ENCODE results near the gene NDST1. TPM values are rescaled to one million over a fixed set of nuclear protein-coding genes. Genes with fewer than 3 reads are reported as not detected.
A peak's percentile ranks its signal among the peaks of the same experiment; 100 is the strongest.

Gene NDST1
- polyA plus RNA-seq, 1 of the 3 experiments (the other 2 are of a cell fraction): 29.2 TPM

DNA sequence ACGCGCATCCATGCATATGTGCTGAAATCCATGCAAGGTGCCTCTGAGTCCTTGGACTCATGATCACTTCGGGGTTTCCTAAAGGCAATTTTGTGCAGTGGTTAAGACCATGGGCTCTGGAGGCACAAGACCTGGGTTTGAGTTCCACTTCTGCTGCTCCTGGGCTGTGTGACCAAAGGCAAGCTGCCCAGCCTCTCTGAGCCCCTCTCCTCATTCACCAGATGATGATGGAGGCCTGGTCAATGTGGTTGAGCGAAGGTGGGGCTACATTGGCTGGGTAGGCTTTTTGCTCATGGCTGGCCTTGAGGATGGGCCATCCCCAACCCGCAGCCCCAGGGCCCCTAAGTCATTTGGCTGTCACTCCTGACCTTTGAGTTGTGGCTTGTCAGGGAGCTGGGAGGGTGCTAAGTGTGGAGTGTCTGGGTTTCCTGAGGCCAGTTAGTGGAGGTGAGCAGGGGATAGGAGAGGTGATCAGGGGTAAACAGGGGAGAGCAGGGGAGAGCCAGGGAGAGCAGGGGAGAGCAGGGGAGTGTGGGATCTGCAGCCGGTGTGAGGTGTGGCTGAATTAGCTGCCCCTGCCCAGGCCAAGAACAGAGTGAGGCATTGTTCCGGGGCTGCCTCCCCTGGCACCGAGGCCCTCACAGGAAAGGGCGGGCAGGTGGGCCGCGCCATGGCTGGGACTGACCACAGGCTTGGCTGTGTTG lies 68.0 kb downstream of the NDST1 start:
- H3K27me3 ChIP-seq (ENCODE audit: insufficient read depth): no peaks in the 10 kb centered on the region
- H3K4me3 ChIP-seq (ENCODE audit: low read depth in 2 of 2, low read length in 1 of 2): no peak overlapping the region
- H3K4me1 ChIP-seq (ENCODE audit: control insufficient read depth in 1 of 2, insufficient read depth in 2 of 2, low read depth in 1 of 2, low read length in 1 of 2): peaks cover 8 to 63% of the 10 kb centered on the region in 2 experiments; a peak in 3 of 4 replicates
- H3F3A ChIP-seq (replicated peaks; ENCODE audit: insufficient read depth): no peaks in the 10 kb centered on the region
- no peaks in the 10 kb centered on the region for H3K36me3 ChIP-seq (replicated peaks in 1 of 2; ENCODE audit: control insufficient read depth in 1 of 2, insufficient read depth in 2 of 2, low read length in 1 of 2)
- no peak overlapping the region for H3K9ac ChIP-seq
- no peak for TF ChIP-seq RAD21 (IDR thresholded peaks at IDR 0.05; ENCODE audit: low read length)
- TF ChIP-seq RFX5 (IDR thresholded peaks at IDR 0.05; ENCODE audit: low read length): no peak
- TF ChIP-seq, protein P1, sequence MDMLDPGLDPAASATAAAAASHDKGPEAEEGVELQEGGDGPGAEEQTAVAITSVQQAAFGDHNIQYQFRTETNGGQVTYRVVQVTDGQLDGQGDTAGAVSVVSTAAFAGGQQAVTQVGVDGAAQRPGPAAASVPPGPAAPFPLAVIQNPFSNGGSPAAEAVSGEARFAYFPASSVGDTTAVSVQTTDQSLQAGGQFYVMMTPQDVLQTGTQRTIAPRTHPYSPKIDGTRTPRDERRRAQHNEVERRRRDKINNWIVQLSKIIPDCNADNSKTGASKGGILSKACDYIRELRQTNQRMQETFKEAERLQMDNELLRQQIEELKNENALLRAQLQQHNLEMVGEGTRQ (IDR thresholded peaks at IDR 0.05; ENCODE audit: borderline replicate concordance, low read depth, low read length): no peak
- no peak for TF ChIP-seq POLR2AphosphoS5 (IDR thresholded peaks at IDR 0.05; ENCODE audit: low read depth, low read length)
- TF ChIP-seq YY1 (IDR thresholded peaks at IDR 0.05; ENCODE audit: low read depth): no peak
- TF ChIP-seq, protein P2, sequence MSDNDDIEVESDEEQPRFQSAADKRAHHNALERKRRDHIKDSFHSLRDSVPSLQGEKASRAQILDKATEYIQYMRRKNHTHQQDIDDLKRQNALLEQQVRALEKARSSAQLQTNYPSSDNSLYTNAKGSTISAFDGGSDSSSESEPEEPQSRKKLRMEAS (IDR thresholded peaks at IDR 0.05; ENCODE audit: low read depth): no peak
- H3K27ac ChIP-seq (ENCODE audit: low read depth in 2 of 2, low read length in 1 of 2): peak overlapping the region in 1 of 2 experiments; percentile 99; a peak in 2 of 4 replicates
- no peaks in the 10 kb centered on the region for H3K79me2 ChIP-seq (ENCODE audit: insufficient read depth)
- 97% methylated on average over 6 of the region's 11 CpGs for WGBS (ENCODE audit: low lambda C conversion rate)
- no peak for DNase-seq
- H2AFZ ChIP-seq (ENCODE audit: low read depth): peak overlapping the region; percentile 86; the same call in 1 of the 2 replicates
- ChIA-PET CTCF (interaction anchor here (0.5 to 3.1 kb wide), 10 partner anchors 10 to 140 kb away, joined by 3 to 26 read pairs (median 4); no protein-coding TSS in a partner anchor), POLR2A (interaction anchor here (0.7 to 3.1 kb wide), 7 partner anchors 10 to 68 kb away, joined by 3 to 15 read pairs (median 4); no protein-coding TSS in a partner anchor)
- H3K9me3 ChIP-seq: no peaks in the 10 kb centered on the region
- H3K9me2 ChIP-seq: no peaks in the 10 kb centered on the region
- no peaks in the 10 kb centered on the region for H4K20me1 ChIP-seq (ENCODE audit: insufficient read depth)
- H3K4me2 ChIP-seq: peak overlapping the region; percentile 52; the same call in 1 of the 2 replicates

DNA sequence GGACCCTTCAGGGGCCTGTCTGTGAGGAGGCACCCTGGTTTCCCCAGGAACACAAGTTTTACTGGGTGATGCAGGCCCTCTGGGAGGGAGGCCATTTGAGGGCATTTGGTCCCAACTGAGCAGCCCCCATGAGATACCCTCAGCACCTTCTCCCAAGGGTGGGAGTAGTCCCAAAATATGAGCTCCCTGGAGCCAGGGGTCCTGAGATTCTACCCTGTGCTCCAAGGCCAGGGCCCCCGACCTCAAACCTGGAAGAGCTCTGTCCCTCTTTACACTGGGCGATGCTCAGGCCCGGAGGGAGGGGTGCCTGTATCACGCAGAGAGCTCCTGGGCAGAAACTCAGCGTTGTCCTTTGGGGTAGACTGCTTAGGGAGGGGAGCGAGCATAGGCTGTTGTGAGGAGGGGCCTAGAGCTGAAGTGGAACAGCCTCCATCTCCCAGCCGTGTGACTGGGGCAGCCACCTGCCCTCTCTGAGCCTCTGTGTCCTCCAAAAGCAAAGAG lies 68.6 kb downstream of the NDST1 start:
- no peaks in the 10 kb centered on the region for H3K79me2 ChIP-seq (ENCODE audit: insufficient read depth)
- H3K27ac ChIP-seq (ENCODE audit: low read depth in 2 of 2, low read length in 1 of 2): peak overlapping the region in 1 of 2 experiments; percentile 99; a peak in 2 of 4 replicates
- no peaks in the 10 kb centered on the region for H3K27me3 ChIP-seq (ENCODE audit: insufficient read depth)
- no peaks in the 10 kb centered on the region for H4K20me1 ChIP-seq (ENCODE audit: insufficient read depth)
- DNase-seq: no peak
- WGBS (ENCODE audit: low lambda C conversion rate): 90% methylated on average over 3 of the region's 7 CpGs
- H3K4me1 ChIP-seq (ENCODE audit: control insufficient read depth in 1 of 2, insufficient read depth in 2 of 2, low read depth in 1 of 2, low read length in 1 of 2): peaks cover 8 to 61% of the 10 kb centered on the region in 2 experiments; a peak in 3 of 4 replicates
- no peak overlapping the region for H3K4me2 ChIP-seq
- H3K9me2 ChIP-seq: no peaks in the 10 kb centered on the region
- H2AFZ ChIP-seq (ENCODE audit: low read depth): no peak overlapping the region
- no peaks in the 10 kb centered on the region for H3F3A ChIP-seq (replicated peaks; ENCODE audit: insufficient read depth)
- POLR2A ChIA-PET: interaction anchor here (1.0 to 1.1 kb wide), 2 partner anchors 25 to 85 kb away, joined by 3 read pairs; partner anchors contain the start of gene MYOZ3
- CTCF ChIA-PET: interaction anchor here (0.6 to 1.5 kb wide), 7 partner anchors 15 to 133 kb away, joined by 3 to 4 read pairs (median 3); no protein-coding TSS in a partner anchor
- H3K9me3 ChIP-seq: no peaks in the 10 kb centered on the region
- no peaks in the 10 kb centered on the region for H3K36me3 ChIP-seq (replicated peaks in 1 of 2; ENCODE audit: control insufficient read depth in 1 of 2, insufficient read depth in 2 of 2, low read length in 1 of 2)
- H3K4me3 ChIP-seq (ENCODE audit: low read depth in 2 of 2, low read length in 1 of 2): no peak overlapping the region
- H3K9ac ChIP-seq: no peak overlapping the region
- TF ChIP-seq, protein P3, sequence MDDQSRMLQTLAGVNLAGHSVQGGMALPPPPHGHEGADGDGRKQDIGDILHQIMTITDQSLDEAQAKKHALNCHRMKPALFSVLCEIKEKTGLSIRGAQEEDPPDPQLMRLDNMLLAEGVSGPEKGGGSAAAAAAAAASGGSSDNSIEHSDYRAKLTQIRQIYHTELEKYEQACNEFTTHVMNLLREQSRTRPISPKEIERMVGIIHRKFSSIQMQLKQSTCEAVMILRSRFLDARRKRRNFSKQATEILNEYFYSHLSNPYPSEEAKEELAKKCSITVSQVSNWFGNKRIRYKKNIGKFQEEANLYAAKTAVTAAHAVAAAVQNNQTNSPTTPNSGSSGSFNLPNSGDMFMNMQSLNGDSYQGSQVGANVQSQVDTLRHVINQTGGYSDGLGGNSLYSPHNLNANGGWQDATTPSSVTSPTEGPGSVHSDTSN (IDR thresholded peaks at IDR 0.05): no peak
- no peak for TF ChIP-seq NRF1 (IDR thresholded peaks at IDR 0.05; ENCODE audit: low read depth, low read length)
- TF ChIP-seq SMC3 (IDR thresholded peaks at IDR 0.05; ENCODE audit: low read depth, low read length): no peak
- TF ChIP-seq, protein P4, sequence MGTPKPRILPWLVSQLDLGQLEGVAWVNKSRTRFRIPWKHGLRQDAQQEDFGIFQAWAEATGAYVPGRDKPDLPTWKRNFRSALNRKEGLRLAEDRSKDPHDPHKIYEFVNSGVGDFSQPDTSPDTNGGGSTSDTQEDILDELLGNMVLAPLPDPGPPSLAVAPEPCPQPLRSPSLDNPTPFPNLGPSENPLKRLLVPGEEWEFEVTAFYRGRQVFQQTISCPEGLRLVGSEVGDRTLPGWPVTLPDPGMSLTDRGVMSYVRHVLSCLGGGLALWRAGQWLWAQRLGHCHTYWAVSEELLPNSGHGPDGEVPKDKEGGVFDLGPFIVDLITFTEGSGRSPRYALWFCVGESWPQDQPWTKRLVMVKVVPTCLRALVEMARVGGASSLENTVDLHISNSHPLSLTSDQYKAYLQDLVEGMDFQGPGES (IDR thresholded peaks at IDR 0.05; ENCODE audit: low read depth, low read length): no peak
- no peak for TF ChIP-seq GABPA (IDR thresholded peaks at IDR 0.05; ENCODE audit: low read depth)
- TF ChIP-seq TCF12 (IDR thresholded peaks at IDR 0.05): no peak
- no peak for TF ChIP-seq JUND (IDR thresholded peaks at IDR 0.05)
- no peak for TF ChIP-seq GATA2 (CRISPR knock-in tag; IDR thresholded peaks at IDR 0.05)
- no peak for TF ChIP-seq RCOR1 (IDR thresholded peaks at IDR 0.05; ENCODE audit: low read length)
- no peak for TF ChIP-seq POLR2AphosphoS5 (IDR thresholded peaks at IDR 0.05; ENCODE audit: low read depth, low read length)
- TF ChIP-seq FOXJ3 (CRISPR knock-in tag; IDR thresholded peaks at IDR 0.05): no peak
- TF ChIP-seq, protein P5, sequence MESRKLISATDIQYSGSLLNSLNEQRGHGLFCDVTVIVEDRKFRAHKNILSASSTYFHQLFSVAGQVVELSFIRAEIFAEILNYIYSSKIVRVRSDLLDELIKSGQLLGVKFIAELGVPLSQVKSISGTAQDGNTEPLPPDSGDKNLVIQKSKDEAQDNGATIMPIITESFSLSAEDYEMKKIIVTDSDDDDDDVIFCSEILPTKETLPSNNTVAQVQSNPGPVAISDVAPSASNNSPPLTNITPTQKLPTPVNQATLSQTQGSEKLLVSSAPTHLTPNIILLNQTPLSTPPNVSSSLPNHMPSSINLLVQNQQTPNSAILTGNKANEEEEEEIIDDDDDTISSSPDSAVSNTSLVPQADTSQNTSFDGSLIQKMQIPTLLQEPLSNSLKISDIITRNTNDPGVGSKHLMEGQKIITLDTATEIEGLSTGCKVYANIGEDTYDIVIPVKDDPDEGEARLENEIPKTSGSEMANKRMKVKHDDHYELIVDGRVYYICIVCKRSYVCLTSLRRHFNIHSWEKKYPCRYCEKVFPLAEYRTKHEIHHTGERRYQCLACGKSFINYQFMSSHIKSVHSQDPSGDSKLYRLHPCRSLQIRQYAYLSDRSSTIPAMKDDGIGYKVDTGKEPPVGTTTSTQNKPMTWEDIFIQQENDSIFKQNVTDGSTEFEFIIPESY (IDR thresholded peaks at IDR 0.05; ENCODE audit: borderline replicate concordance, low read depth): no peak
- TF ChIP-seq CHD2 (IDR thresholded peaks at IDR 0.05; ENCODE audit: low read length, partially characterized antibody): no peak
